BJ (cell line): ENCODE measurements around the gene POU2F1. TPM values are rescaled to one million over a fixed set of nuclear protein-coding genes. Genes with fewer than 3 reads are reported as not detected.

Source experiments
- CTCF ChIA-PET: fragments of 350-600 bp; formaldehyde crosslinking; extraction: SDS; loops from one replicate; lab custom pipeline; 2021; ENCODE audit warnings: antibody characterized with exemption, inconsistent platforms; lab: Yijun Ruan, JAX
- POLR2A ChIA-PET: fragments of 300-600 bp; sonication (Branson Sonifier 250); formaldehyde crosslinking; extraction: SDS; loops from one replicate; lab custom pipeline; 2021; ENCODE audit warnings: antibody characterized with exemption; lab: Charles Lee
- DNase-seq: peaks from one replicate; pipeline ENCODE4 v3.0.0-alpha.2; 2011; ENCODE audit warnings: low read depth
- H3K27me3 ChIP-seq: 2 replicates; pipeline ENCODE4 v1.6.0; 2011; ENCODE audit warnings: low read length; ENCODE audit not compliant: control insufficient read depth, insufficient read depth
- H3K36me3 ChIP-seq: 2 replicates; pipeline ENCODE4 v1.5.1; 2011; ENCODE audit warnings: low read length; ENCODE audit not compliant: control insufficient read depth, insufficient read depth
- H3K4me3 ChIP-seq: 2 replicates; pipeline ENCODE4 v1.5.1; 2011; ENCODE audit warnings: low read depth, mild to moderate bottlenecking, control low read depth, low read length
- polyA plus RNA-seq: library from polyadenylated mRNA; depleted of rRNA; stranded (reverse); fragments of >200 nt; gene quantifications from 2 replicates; pipeline ENCODE4 v1.2.3, GENCODE V29; 2011
- TF ChIP-seq, protein P1 (sequence below): IDR thresholded peaks from 2 replicates; pipeline ENCODE4 v1.5.1; 2011; ENCODE audit warnings: low read depth, mild to moderate bottlenecking, control low read depth, inconsistent platforms, low read length, moderate library complexity; ENCODE audit not compliant: insufficient read depth

POU2F1 gene
- polyA plus RNA-seq, 1 experiment = 4.6 TPM

DNA sequence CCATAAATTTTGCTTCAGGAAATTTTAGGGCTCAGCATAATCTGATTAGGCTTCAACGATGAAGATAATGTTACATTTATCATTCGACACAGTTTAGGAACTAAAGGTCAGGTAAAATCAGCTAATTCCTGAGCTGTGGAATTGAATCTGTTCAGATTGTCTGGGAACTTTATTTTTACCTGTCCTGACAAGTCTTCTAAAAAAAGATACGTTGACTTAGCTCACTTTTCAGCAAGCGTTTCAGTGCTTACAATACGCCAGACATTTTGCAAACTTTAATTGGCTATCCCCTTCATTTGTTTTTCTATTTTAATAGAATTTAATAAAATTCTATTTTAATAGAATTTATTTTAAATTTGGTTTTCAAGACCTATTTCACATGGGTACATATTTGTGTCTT is 57.8 kb downstream of the POU2F1 start:
- TF ChIP-seq, protein P1, sequence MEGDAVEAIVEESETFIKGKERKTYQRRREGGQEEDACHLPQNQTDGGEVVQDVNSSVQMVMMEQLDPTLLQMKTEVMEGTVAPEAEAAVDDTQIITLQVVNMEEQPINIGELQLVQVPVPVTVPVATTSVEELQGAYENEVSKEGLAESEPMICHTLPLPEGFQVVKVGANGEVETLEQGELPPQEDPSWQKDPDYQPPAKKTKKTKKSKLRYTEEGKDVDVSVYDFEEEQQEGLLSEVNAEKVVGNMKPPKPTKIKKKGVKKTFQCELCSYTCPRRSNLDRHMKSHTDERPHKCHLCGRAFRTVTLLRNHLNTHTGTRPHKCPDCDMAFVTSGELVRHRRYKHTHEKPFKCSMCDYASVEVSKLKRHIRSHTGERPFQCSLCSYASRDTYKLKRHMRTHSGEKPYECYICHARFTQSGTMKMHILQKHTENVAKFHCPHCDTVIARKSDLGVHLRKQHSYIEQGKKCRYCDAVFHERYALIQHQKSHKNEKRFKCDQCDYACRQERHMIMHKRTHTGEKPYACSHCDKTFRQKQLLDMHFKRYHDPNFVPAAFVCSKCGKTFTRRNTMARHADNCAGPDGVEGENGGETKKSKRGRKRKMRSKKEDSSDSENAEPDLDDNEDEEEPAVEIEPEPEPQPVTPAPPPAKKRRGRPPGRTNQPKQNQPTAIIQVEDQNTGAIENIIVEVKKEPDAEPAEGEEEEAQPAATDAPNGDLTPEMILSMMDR = no peak
- no peak for DNase-seq
- Histone ChIP-seq H3K36me3 (no peaks in the 10 kb centered on the region), H3K4me3 (no peak overlapping the region), H3K27me3 (no peaks in the 10 kb centered on the region)
- POLR2A ChIA-PET = no interaction called here
- CTCF ChIA-PET = interaction anchor here (0.7 kb wide), 1 partner anchor 10 kb away, joined by 3 read pairs; no protein-coding TSS in a partner anchor

DNA sequence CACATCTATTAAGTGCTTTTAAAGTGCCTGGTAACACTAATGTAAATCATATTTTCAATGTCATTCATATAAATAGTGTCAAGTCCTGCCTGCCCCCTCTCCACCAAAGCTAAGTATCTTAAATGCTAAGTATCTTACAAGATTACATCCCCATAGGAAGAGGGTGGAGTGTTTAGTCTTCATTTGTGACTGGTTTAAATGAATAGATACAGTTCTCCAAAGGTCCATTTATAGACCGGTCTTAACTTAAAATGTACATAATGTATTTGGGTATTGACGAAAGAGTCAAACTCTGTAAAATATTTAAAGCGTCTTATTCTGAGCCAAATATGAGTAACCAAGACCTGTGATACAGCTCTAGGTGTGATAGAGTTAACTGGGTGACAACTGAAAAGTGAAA is 60.2 kb downstream of the POU2F1 start:
- ChIA-PET POLR2A (no interaction called here), CTCF (interaction anchor here (1.7 to 4.0 kb wide), 2 partner anchors 11 to 13 kb away, joined by 4 to 18 read pairs; no protein-coding TSS in a partner anchor)
- H3K36me3 ChIP-seq = no peaks in the 10 kb centered on the region
- TF ChIP-seq, protein P1 = no peak
- no peaks in the 10 kb centered on the region for H3K27me3 ChIP-seq
- H3K4me3 ChIP-seq = no peak overlapping the region
- no peak for DNase-seq

DNA sequence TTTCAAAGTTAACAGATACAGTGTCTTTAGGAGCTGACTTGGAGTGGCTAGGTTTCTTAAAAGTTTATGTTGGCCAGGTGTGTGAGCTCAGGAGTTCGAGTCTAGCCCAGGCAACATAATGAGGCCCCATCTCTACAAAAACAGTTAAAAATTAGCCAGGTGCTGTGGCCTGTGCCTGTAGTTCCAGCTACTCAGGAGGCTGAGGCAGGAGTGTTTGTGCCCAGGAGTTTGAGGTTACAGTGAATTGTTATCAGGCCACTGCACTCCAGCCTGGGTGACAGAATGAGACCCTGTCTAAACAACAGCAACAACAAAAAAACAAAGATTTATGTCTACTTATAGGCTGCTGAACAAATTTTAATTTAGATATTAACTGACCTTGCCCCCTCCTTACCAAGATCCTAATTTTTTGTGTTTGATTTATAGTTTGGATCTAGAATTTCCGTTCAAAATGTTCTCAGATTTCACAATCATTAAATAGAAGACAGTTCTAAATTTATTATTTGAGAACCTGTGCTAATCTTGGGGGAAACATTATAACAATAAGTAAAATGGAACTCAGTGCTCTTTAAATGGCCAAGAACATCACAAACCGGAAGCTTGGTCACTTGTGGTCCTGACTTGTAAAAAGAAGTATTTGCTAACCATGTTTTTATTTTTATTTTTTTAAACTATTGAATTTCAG is 67.8 kb downstream of the POU2F1 start:
- DNase-seq = no peak
- CTCF ChIA-PET = interaction anchor here (1.1 to 1.4 kb wide), 3 partner anchors 12 to 223 kb away, joined by 3 to 4 read pairs (median 3); no protein-coding TSS in a partner anchor
- Histone ChIP-seq H3K27me3 (no peaks in the 10 kb centered on the region), H3K36me3 (no peaks in the 10 kb centered on the region), H3K4me3 (no peak overlapping the region)
- TF ChIP-seq, protein P1 = no peak
- POLR2A ChIA-PET = no interaction called here

DNA sequence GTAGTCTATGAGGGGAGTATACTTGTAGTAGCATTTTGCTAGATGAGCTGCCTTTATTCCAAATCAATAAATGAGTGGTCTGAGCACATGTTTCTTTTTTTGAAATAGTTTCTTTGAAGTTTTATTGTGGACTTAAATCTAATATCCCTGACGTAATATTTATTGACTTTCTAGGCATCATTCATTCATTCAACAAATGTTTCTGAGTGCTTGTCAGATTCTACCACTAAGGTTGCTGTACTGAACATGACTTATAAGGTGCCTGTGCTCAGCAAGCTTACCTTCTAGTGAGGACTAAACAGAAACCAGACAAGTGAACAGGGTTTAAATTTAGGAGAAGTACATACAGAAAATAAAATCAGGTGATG is 68.4 kb downstream of the POU2F1 start:
- Histone ChIP-seq H3K4me3 (no peak overlapping the region), H3K27me3 (no peaks in the 10 kb centered on the region), H3K36me3 (no peaks in the 10 kb centered on the region)
- CTCF ChIA-PET = interaction anchor here (1.1 to 1.4 kb wide), 3 partner anchors 13 to 223 kb away, joined by 3 to 4 read pairs (median 3); no protein-coding TSS in a partner anchor
- POLR2A ChIA-PET = no interaction called here
- DNase-seq = no peak
- TF ChIP-seq, protein P1 = no peak

DNA sequence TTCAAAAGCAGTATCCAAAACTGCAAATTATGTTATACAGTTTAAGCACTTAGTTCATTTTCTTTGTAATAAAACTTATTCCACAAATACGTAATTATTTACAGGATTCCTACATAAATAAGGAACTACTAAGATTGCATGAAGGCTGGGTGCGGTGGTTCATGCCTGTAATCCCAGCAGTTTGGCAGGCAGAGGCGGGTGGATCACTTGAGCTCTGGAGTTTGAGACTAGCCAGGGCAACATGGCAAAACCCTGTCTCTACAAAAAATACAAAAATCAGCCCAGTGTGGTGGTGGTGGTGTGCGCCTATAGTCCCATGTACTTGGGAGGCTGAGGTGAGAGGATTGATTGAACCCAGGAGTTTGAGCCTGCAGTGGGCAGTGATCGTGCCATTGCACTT is 69.3 kb downstream of the POU2F1 start:
- no peak for DNase-seq
- no peak overlapping the region for H3K4me3 ChIP-seq
- TF ChIP-seq, protein P1 = no peak
- no peaks in the 10 kb centered on the region for H3K36me3 ChIP-seq
- CTCF ChIA-PET = interaction anchor here (1.4 kb wide), 1 partner anchor 224 kb away, joined by 3 read pairs; no protein-coding TSS in a partner anchor
- no peaks in the 10 kb centered on the region for H3K27me3 ChIP-seq
- POLR2A ChIA-PET = no interaction called here
